Transverse colon (tissue), 4 donors: Measurements from ENCODE around the gene SEC61A1. TPM values are rescaled to one million over a fixed set of nuclear protein-coding genes. Genes with fewer than 3 reads are reported as not detected.
A peak's percentile ranks its signal among the peaks of the same experiment; 100 is the strongest.

Experiments
- DNase-seq: peaks from one replicate; pipeline ENCODE4 v3.0.0-alpha.2; 2019
- H3K27ac ChIP-seq, 4 donors: fragments of 200-600 bp; sonication (generic); 2 replicates each; pipeline ENCODE4 v1.5.1; 2016 to 2018; ENCODE audit warnings: inconsistent platforms in 4 of 4
- H3K27me3 ChIP-seq: fragments of 200-600 bp; sonication (generic); 2 replicates; pipeline ENCODE4 v1.5.1; 2017; ENCODE audit warnings: inconsistent platforms
- H3K36me3 ChIP-seq, 4 donors: fragments of 200-600 bp; sonication (generic); 2 replicates each; pipeline ENCODE4 v1.5.1; 2017 to 2019; ENCODE audit warnings: inconsistent platforms in 4 of 4
- H3K4me1 ChIP-seq, 4 donors: fragments of 200-600 bp; sonication (generic); 2 replicates each; pipeline ENCODE4 v1.5.1; 2017 to 2020; ENCODE audit warnings: inconsistent platforms in 4 of 4
- H3K4me3 ChIP-seq, 4 donors: fragments of 200-600 bp; sonication (generic); 1 replicate in 1 of 4; 2 replicates in 3 of 4; pipeline versions ENCODE4 v1.5.1 to v1.6.1; 2017 to 2019; ENCODE audit warnings: inconsistent platforms in 4 of 4
- H3K9me3 ChIP-seq, 2 donors: fragments of 200-600 bp; sonication (generic); 2 replicates each; pipeline ENCODE4 v1.5.1; 2017 to 2019; ENCODE audit warnings: inconsistent platforms in 2 of 2
- CTCF ChIP-seq, 5 experiments: fragments of 200-600 bp in 3 of 5; fragments of 450-650 bp in 2 of 5; sonication (generic) in 3 of 5; IDR thresholded peaks; 1 replicate in 2 of 5; 2 replicates in 3 of 5; pipeline ENCODE4 v1.5.1; 2016 to 2017; ENCODE audit warnings: antibody characterized with exemption in 5 of 5, inconsistent platforms in 3 of 5, mild to moderate bottlenecking in 2 of 5, moderate library complexity in 1 of 5
- EP300 ChIP-seq: sonication (generic); formaldehyde crosslinking; IDR thresholded peaks from one replicate; pipeline ENCODE4 v1.6.1; 2017; ENCODE audit warnings: antibody characterized with exemption, low read depth
- POLR2A ChIP-seq: fragments of 450-650 bp; IDR thresholded peaks from one replicate; pipeline ENCODE4 v1.6.1; 2016; ENCODE audit warnings: antibody characterized with exemption, mild to moderate bottlenecking, moderate library complexity
- POLR2AphosphoS5 ChIP-seq, 3 donors: sonication (generic); formaldehyde crosslinking; IDR thresholded peaks; one replicate each; pipeline ENCODE4 v1.6.1; 2016; ENCODE audit warnings: antibody characterized with exemption in 3 of 3
- WGBS, 2 donors: methylation state at CpG; one replicate each; pipeline ENCODE4 v1.1.5; 2018; ENCODE audit warnings: low coverage in 1 of 2; 5-methylcytosine and 5-hydroxymethylcytosine counted together
- in situ Hi-C, 4 donors: fragments of 200-750 bp; cut with MboI; loops; one replicate each; pipeline versions ENCODE4 v1.15.0 to v1.15.1; 2017; ENCODE audit warnings: low sequenced_read_pairs in 3 of 4, low pct_ligation_motif_present in 1 of 4, low pct_unique_long_range_greater_than_20kb in 1 of 4
- intact Hi-C: fragments of 100-400 bp; cut with DNase I; formaldehyde crosslinking; loops from one replicate; pipeline ENCODE4 v1.15.1; 2023; ENCODE audit warnings: low total_unique reads
- total RNA-seq, 4 donors: library from RNA; depleted of rRNA; stranded (reverse); fragments of >200 nt; gene quantifications; one replicate each; pipeline ENCODE4 v1.1.0, GENCODE V29; 2016

SEC61A1 gene
- total RNA-seq, 4 donors from 2014 or later = 86.6 to 116 (median 115) TPM

DNA sequence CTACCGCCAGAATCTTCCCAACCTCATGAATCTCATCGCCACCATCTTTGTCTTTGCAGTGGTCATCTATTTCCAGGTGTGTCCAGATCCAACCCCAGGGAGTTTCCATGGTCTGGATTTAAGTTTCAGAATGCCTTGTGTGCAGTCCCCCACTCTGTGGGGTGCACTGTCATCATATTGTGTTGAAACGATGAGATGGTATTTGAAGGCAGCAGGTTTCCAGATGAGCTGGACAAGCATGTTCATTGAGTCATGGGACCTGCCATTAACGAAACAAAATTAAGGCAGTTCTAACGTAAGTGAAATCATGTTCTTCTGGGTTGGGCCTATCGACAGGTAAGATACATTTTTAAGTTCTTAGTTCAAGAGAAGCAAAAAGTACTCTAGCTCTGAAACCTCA lies 12.7 kb downstream of the SEC61A1 start:
- H3K4me1 ChIP-seq = no peaks in the 10 kb centered on the region
- no peaks in the 10 kb centered on the region for H3K9me3 ChIP-seq
- 88 to 100% methylated on average over 3 to 6 of the region's 6 CpGs for WGBS, 2 donors
- no peak overlapping the region for H3K27ac ChIP-seq
- intact Hi-C loops (no loop called here), in situ Hi-C loops (no loop called here)
- DNase-seq = no peak
- TF ChIP-seq POLR2A (no peak), POLR2AphosphoS5 (IDR thresholded peaks at IDR 0.05) (no peak), EP300 (no peak), CTCF (IDR thresholded peaks at IDR 0.05) (no peak)
- no peak overlapping the region for H3K4me3 ChIP-seq
- no peaks in the 10 kb centered on the region for H3K27me3 ChIP-seq
- H3K36me3 ChIP-seq = peaks cover 0 to 95% (median 52%) of the 10 kb centered on the region in 4 donors

DNA sequence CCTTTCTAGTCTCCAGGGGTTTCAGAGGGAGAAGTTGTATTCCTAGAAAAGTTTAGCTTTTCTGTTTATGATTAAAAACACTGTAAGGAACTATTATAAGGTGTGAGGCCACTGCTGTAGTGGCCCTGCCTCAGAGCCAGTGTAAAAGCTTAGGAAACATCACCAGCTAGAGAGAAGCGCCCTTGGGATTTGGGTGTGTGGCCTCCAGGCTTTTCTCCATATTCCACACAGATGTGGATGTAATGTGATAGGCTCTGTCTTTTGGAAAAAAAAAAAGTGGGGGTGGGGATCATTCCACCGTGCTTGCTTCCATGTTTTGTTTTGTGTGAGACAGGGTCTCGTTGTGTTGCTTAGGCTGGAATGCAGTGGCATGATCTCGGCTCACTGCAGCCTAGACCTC lies 13.9 kb downstream of the SEC61A1 start:
- no peaks in the 10 kb centered on the region for H3K27me3 ChIP-seq
- no peak for DNase-seq
- intact Hi-C loops (no loop called here), in situ Hi-C loops (no loop called here)
- H3K36me3 ChIP-seq = peaks cover 0 to 95% (median 50%) of the 10 kb centered on the region in 4 donors
- no peak overlapping the region for H3K4me3 ChIP-seq
- no peaks in the 10 kb centered on the region for H3K4me1 ChIP-seq
- TF ChIP-seq POLR2A (no peak), POLR2AphosphoS5 (IDR thresholded peaks at IDR 0.05) (no peak), EP300 (no peak), CTCF (IDR thresholded peaks at IDR 0.05) (no peak)
- 93 to 100% methylated on average over 1 to 4 of the region's 4 CpGs for WGBS, 2 donors
- H3K27ac ChIP-seq = no peak overlapping the region
- H3K9me3 ChIP-seq = no peaks in the 10 kb centered on the region

DNA sequence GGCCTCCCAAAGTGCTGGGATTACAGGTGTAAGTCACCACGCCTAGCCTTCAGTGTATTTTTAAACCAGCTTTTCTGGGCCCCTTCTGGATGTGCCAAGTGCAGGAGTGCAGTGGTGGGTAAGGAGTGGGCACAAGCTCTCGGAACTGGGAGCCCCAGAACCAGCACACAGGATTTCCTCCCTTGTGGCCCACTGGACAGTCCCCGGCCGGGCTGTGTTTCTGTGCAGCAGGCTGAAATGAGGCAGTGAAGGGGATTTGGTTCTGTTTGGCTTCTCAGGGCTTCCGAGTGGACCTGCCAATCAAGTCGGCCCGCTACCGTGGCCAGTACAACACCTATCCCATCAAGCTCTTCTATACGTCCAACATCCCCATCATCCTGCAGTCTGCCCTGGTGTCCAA lies 14.4 kb downstream of the SEC61A1 start:
- DNase-seq = no peak
- no peak for TF ChIP-seq POLR2AphosphoS5 (IDR thresholded peaks at IDR 0.05)
- no peaks in the 10 kb centered on the region for H3K27me3 ChIP-seq
- H3K4me1 ChIP-seq = no peaks in the 10 kb centered on the region
- peaks cover 0 to 96% (median 49%) of the 10 kb centered on the region in 4 donors for H3K36me3 ChIP-seq
- in situ Hi-C loops = no loop called here
- intact Hi-C loops = no loop called here
- H3K4me3 ChIP-seq = no peak overlapping the region
- 96% methylated on average over 9 of the region's 9 CpGs; no CpG with 5 or more reads in 1 of the 2 donors for WGBS, 2 donors
- H3K27ac ChIP-seq = no peak overlapping the region
- no peaks in the 10 kb centered on the region for H3K9me3 ChIP-seq

DNA sequence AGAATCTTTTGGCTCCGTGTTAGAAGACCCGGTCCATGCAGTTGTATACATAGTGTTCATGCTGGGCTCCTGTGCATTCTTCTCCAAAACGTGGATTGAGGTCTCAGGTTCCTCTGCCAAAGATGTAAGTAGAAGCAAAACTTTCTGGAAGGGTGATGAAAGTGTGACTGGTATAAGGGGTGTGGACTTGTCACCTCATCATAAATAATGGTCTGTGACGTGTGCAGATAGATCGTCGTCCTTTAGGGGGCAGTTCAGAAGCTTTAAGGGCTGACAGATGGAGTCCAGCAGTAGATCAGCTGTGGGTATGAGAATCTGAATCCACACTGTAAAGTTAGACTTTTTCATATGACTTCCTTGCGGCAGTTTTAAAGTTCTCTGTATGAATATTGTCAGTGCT lies 15.3 kb downstream of the SEC61A1 start:
- Histone ChIP-seq H3K27ac (no peak overlapping the region), H3K36me3 (peaks cover 0 to 88% (median 45%) of the 10 kb centered on the region in 4 donors), H3K4me1 (no peaks in the 10 kb centered on the region), H3K4me3 (no peak overlapping the region), H3K27me3 (no peaks in the 10 kb centered on the region), H3K9me3 (no peaks in the 10 kb centered on the region)
- in situ Hi-C loops (no loop called here), intact Hi-C loops (no loop called here)
- DNase-seq = no peak
- WGBS, 2 donors = 69 to 100% methylated on average over 3 to 7 of the region's 7 CpGs
- no peak for TF ChIP-seq CTCF (IDR thresholded peaks at IDR 0.05)
- no peak for TF ChIP-seq EP300
- no peak for TF ChIP-seq POLR2A
- no peak for TF ChIP-seq POLR2AphosphoS5 (IDR thresholded peaks at IDR 0.05)

DNA sequence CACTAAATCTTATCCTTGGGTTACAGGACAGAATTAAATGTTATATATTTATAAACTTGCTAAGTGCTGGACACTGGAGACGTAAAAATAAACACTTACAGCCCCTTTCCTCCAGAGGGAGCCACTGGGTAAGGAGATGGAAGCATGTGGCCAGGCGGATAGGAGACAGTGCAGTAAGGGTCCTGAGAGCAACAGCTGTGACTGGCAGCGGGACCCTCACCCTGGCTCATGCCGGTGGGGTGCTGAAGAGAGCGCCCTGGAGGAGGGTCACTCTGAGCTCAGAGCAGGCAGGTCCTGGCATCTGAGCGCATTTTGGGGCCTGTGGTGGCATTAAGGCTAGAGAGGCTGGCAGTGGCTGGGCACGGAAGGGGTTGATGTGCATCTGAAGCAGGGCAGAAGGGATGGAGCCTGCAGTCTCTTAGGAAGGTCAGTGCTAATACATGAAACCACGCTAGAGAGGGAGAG lies 16.0 kb downstream of the SEC61A1 start:
- Histone ChIP-seq H3K36me3 (peaks cover 0 to 82% (median 42%) of the 10 kb centered on the region in 4 donors), H3K4me3 (no peak overlapping the region), H3K4me1 (no peaks in the 10 kb centered on the region), H3K27ac (no peak overlapping the region), H3K27me3 (no peaks in the 10 kb centered on the region), H3K9me3 (no peaks in the 10 kb centered on the region)
- in situ Hi-C loops = no loop called here
- 60 to 82% methylated on average over 1 to 8 of the region's 8 CpGs for WGBS, 2 donors
- TF ChIP-seq CTCF (IDR thresholded peaks at IDR 0.05) (peak; percentile 43 to 58 (median 50)), POLR2AphosphoS5 (IDR thresholded peaks at IDR 0.05) (no peak), POLR2A (no peak)
- no peak for DNase-seq
- intact Hi-C loops = no loop called here
